Measurements from ENCODE around the gene CPED1.

The CPED1 gene

GRCh38 chr7:120988591-120989256 is at the start of gene CPED1:
Gene CPED1, plus strand, starts transcription at chr7:120988711. Its CDS starts 911 bp downstream, at chr7:120989622.
- DNase-seq (ENCODE audit: low read depth), result peak; percentile 10

DNA sequence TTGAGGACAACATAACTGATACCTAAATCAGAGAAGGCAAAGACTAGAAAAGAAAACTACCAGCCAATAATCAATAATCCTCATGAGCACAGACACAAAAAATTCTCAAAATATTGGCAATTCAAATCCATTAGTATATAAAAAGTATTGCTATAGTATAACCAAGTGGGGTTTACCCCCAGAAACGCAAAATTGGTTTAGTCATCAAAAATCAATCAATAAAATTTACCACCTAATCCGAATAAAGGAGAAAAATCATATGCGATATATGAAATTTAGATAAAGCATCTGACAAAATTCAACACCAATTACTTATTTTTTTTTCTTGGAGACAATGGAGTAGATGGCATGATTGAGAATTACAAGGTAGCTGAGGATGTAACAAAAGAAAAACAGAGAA is 49.2 kb upstream of the CPED1 start:
- DNase-seq (ENCODE audit: low read depth), result no peak

- no peak for DNase-seq (ENCODE audit: low read depth)
Observed at GRCh38 chr7:120941064-120941463, 47.4 kb upstream of the CPED1 start.

GRCh38 chr7:120941856-120942255 is 46.7 kb upstream of the CPED1 start:
- no peak for DNase-seq (ENCODE audit: low read depth)

DNA sequence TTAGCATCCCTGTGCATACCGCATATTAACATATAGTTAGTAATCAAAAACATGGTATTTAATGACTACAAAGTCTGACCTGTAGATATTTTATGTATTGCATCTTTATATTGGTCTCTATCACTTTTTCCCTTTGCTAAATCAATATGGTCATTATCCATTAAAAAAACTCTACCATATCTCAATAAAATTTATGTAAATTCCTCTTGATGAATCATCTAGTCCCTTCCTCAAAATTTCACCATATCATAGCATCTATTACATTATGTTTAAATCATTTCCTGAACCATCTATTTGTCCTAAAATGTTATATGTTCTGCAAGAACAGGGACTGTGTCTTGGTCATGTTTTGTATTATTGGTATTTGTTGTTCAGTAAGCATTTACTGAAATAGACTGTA is 45.6 kb upstream of the CPED1 start:
- no peak for DNase-seq (ENCODE audit: low read depth)

GRCh38 chr7:120944826-120945562 is 43.5 kb upstream of the CPED1 start:
- DNase-seq (ENCODE audit: low read depth), result no peak

- DNase-seq (ENCODE audit: low read depth), result no peak
Observed at GRCh38 chr7:120947980-120948379, 40.5 kb upstream of the CPED1 start.

DNA sequence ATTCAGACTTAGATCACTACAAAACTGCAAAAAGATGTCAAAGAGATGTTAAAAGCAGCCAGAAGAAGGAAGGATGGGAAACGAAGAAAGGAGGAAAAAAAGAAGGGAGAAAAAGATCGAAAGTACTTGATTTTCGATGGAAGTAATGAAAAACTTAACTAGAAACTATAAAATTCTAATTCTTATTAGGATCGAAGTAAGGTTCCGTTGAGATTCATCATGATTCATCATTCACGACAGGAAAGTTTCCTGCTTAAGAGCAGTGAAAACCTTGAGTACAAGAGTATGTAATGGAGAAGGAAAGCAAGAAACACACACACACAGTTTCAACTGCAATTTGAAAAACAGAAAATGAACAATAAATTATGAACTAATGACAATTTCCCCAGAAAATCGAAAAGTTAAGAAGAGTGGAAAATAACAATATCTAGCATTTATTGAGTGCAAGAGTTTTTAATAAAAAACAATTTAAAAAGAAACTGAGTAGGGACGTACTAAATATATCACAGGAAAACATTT is 39.1 kb upstream of the CPED1 start:
- no peak for DNase-seq (ENCODE audit: low read depth)

- DNase-seq (ENCODE audit: low read depth), result no peak
Observed at GRCh38 chr7:120949998-120950538, 38.4 kb upstream of the CPED1 start.

- peak; percentile 97 for DNase-seq (ENCODE audit: low read depth)
Observed at GRCh38 chr7:120950539-120951308, 37.8 kb upstream of the CPED1 start, which contains the start of gene ING3. Gene ING3, plus strand, starts transcription at chr7:120950777. Its CDS starts 120 bp downstream, at chr7:120950897.

DNA sequence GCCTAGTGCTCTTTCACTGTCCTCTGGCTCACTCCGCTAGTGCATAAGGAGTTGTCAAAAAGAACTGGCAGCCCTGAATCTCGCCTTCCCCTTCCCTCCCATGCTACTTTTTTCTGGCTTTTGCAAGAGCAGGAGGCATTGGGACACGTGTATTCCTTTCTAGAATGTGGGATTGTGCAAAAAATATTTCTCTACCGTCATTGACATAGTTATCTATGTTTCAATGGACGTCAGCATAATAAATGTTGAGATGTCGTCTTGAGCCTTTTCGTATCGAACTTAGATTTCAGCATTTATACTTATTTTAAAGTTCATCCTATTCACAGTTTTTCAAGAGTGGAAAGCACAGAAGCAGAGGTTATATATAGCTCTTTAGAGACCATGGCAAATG is 37.2 kb upstream of the CPED1 start:
- no peak for DNase-seq (ENCODE audit: low read depth)

DNA sequence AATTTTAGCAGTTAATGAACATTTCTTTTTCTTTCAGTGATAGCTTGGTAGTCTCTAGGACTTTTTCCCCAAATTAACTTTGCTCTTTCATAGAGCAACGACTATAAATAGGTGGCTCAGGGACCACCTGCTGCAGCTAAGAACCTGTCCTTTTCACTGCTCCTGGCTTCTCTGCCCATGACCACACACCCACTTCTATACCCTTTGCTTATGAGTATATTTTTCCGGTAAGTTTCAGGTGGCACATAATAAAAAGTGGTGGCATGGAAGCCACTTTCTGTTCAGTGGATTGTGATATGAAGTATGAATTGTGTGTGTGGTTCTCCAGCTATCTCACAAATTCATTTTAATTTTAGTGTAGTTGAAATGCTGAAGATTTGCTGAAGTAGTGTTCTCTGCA is 36.7 kb upstream of the CPED1 start:
- no peak for DNase-seq (ENCODE audit: low read depth)

DNA sequence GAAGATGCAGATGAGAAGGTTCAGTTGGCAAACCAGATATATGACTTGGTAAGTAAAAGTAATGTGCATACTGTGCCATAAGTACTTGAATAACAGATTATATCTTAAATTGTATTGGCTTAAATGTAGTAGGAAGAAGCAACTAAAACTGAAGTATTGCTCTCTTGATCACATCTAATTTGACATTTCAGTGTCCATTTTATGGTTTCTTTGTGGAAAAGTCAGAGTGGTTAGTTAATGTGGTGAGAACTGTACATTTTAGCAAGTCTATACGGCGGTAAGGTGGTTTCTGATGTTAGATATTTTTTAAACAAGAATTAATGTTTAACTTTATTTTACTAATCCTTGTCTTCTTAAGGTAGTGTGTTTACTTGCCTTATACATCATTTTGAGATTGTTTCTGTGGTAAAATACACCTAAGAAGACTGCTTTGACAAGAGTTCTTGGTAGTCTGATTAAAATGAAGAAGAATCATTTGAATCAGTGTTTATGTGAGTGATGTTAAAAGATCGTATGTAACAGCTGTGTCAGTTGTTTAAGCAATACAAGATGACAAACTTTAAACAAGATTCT is 32.8 kb upstream of the CPED1 start:
- no peak for DNase-seq (ENCODE audit: low read depth)

- DNase-seq (ENCODE audit: low read depth), result no peak
Observed at GRCh38 chr7:120959929-120960484, 28.5 kb upstream of the CPED1 start.

DNA sequence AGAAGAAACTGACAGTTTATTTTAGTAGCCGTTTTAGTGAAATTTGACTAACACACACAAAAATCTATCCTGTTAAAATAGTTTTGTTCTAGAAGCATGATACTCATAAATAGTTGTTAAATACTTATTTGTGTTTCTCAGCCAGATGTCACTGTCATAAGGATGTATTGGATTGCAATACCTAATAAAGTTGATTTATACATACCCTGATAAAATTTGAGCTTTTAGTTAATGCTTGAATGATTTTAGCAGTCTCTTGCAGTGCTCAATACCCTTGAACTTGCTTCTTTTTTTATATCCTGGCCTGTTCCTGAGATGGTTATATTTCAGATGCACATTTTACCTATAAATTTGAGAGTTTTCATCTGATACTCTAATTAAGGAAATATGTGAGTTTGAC is 27.8 kb upstream of the CPED1 start:
- no peak for DNase-seq (ENCODE audit: low read depth)

- no peak for DNase-seq (ENCODE audit: low read depth)
Observed at GRCh38 chr7:120961638-120962173, 26.8 kb upstream of the CPED1 start.

DNA sequence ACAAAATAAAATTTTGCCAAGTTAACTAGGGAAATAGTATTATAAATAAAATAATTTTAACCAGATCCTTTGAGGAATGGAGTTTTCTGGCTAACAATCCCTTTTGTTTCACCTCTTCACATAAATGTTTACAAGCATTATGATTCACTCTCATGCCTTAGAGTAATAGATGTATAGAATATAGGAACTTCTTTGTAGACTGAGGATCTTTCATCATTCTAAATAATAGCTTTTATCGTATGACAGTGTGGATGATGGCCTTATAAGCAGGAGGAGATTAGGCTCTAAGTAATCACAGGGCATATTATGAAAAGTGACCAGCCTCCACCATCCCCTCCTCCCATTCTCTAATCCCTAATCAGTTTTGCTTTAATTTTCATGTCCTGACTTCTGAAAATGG is 24.4 kb upstream of the CPED1 start:
- DNase-seq (ENCODE audit: low read depth), result no peak

DNA sequence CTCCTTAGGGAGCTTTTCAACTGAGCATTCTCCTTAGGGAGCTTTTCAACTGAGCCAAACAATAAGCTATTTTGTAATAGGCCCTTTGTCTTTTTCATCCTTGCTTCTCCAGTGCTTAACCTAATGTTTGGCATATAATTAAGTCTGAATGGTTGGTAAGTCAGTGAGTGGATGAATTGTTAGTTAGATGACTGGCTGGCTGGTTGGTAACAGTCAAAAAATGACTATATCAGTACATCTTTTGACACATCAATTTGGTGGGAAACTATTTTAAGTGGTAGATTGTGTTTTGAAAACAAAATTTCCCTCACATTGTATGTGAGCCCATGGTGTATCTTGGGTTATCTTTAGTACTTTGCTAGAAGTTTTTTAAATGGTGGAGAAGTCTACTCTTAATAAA is 21.6 kb upstream of the CPED1 start:
- no peak for DNase-seq (ENCODE audit: low read depth)

DNA sequence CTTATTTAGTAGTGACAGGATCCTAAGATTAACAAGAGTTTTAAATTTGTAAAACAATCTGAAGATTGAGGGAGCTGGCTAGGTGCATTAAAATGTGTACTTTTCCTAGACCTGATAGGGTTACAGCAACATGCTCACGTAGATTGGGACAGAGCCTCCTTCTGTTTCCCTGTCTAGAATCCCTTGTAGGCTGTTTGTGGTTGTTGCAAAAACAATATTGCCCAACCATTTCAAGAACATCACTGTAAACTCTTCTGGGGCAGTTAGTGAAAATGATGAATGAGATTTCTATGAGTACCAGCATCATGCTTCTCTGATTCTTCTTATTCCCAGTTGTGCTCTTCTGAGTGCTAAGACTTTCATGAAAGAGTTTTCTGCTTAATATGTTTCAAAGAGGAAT is 14.7 kb upstream of the CPED1 start:
- DNase-seq (ENCODE audit: low read depth), result no peak

DNA sequence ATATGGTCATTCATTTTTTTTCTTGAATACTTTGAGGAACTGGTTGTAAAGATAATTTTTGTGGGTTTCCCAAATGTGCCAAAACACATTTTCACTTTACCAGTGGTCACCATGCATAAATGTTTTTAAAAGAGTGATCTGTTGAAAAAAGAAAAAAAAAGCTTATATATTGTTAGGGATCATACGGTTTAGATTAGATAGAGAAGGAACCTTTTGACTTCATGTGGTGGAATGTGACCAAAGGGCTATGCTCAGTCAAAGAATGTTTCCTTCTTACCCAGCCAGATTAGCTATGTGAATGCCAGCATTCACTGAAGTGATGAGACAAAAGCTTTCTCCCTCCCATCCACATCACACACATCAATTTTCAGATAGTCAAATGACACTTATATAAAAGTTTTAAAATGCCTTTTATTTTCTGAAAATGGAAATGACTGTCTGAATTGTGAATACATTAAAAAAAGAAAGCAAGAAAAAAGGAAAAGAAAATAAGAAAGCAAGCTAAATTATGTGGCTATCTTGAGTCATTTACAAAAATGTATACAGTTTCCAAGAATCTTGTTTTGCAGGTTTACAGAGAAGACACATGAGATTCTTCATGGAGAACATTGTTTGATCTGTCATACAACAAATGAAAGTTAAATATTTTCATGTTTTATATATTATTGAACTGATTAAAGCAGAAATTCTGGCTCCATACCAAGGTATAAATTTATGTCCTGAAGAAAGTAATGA is 8.6 kb upstream of the CPED1 start:
- no peak for DNase-seq (ENCODE audit: low read depth)

- DNase-seq (ENCODE audit: low read depth), result no peak
Observed at GRCh38 chr7:120981117-120981516, 7.4 kb upstream of the CPED1 start.
